Neural crest cell (in vitro differentiated cells): ENCODE data around the gene RNF19B. TPM values are rescaled to one million over a fixed set of nuclear protein-coding genes. Genes with fewer than 3 reads are reported as not detected.
"Not testable (repeated sequence)": the region's sequence is repeated elsewhere in the genome, so short reads cannot be mapped to it uniquely, and the experiment has no call there.

ENCODE experiments used
- DNase-seq: peaks from one replicate; pipeline ENCODE4 v3.0.0; 2021; ENCODE audit warnings: low read depth, mixed read lengths, low spot score
- H3K27ac Mint-ChIP-seq: one replicate; pipeline ENCODE4 v1.8.0; 2021; ENCODE audit warnings: mild to moderate bottlenecking, mixed read lengths; ENCODE audit not compliant: unreplicated experiment
- H3K27me3 Mint-ChIP-seq: 2 replicates; pipeline ENCODE4 v1.8.0; 2021; ENCODE audit warnings: low read depth, mild to moderate bottlenecking, mixed read lengths
- H3K36me3 Mint-ChIP-seq: 2 replicates; pipeline ENCODE4 v1.8.0; 2021; ENCODE audit warnings: low read depth, mild to moderate bottlenecking, mixed read lengths
- H3K4me1 Mint-ChIP-seq: 2 replicates; pipeline ENCODE4 v1.8.0; 2021; ENCODE audit warnings: mixed read lengths
- H3K4me3 Mint-ChIP-seq: one replicate; pipeline ENCODE4 v1.8.0; 2021; ENCODE audit warnings: mild to moderate bottlenecking, mixed read lengths
- H3K9me3 Mint-ChIP-seq: 2 replicates; pipeline ENCODE4 v1.8.0; 2021; ENCODE audit warnings: mixed read lengths
- CTCF ChIP-seq: fragments of 200-600 bp; sonication (generic); conservative IDR thresholded peaks from 2 replicates; pipeline ENCODE4 v1.5.0; 2021; ENCODE audit warnings: antibody characterized with exemption, mild to moderate bottlenecking
- total RNA-seq: library from RNA; stranded (reverse); gene quantifications from 2 replicates; pipeline ENCODE4 v1.2.1, GENCODE V29; 2021

Gene RNF19B
- total RNA-seq, 1 donor from 2014 or later = 14.9 TPM

DNA sequence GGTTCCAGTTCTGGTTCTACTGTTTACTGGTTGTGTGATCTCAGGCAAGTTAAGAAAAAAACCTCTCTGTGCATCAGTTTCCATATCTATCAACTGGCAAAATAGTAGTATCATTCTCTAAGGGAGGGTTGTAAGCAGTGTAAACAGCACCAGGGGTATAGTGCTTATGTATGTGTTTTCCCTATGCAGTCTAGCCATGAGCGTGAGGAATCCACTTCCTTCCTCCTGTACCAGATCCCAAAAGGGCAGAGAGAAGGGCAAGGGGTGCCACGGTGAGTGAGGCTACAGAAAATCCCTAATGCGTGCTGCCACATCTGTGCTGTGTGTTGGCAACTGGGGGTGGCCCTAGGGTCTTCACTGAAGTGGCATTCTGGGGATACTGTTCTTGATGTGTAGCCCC, 18.4 kb upstream of the RNF19B start:
- H3K27ac Mint-ChIP-seq = no peak overlapping the region
- H3K36me3 Mint-ChIP-seq = no peaks in the 10 kb centered on the region
- H3K4me1 Mint-ChIP-seq = peaks cover 7% of the 10 kb centered on the region
- H3K4me3 Mint-ChIP-seq = no peak overlapping the region
- H3K9me3 Mint-ChIP-seq = no peaks in the 10 kb centered on the region
- no peak for DNase-seq
- no peak for TF ChIP-seq CTCF
- H3K27me3 Mint-ChIP-seq = peaks cover 3% of the 10 kb centered on the region

GRCh38 chr1:32981003-32981901, 16.6 kb upstream of the RNF19B start:
- peaks cover 7% of the 10 kb centered on the region for H3K4me1 Mint-ChIP-seq
- no peak for TF ChIP-seq CTCF
- H3K27ac Mint-ChIP-seq = no peak overlapping the region

GRCh38 chr1:32980080-32980479, 15.5 kb upstream of the RNF19B start:
- Mint-ChIP-seq H3K9me3 (peaks cover 2% of the 10 kb centered on the region), H3K4me3 (no peak overlapping the region), H3K36me3 (no peaks in the 10 kb centered on the region), H3K27me3 (peaks cover 6% of the 10 kb centered on the region), H3K4me1 (peaks cover 7% of the 10 kb centered on the region), H3K27ac (no peak overlapping the region)
- no peak for DNase-seq
- no peak for TF ChIP-seq CTCF

More at GRCh38 chr1:32981003-32981901, 16.6 kb upstream of the RNF19B start:
- Mint-ChIP-seq H3K4me3 (no peak overlapping the region), H3K36me3 (no peaks in the 10 kb centered on the region), H3K9me3 (peaks cover 2% of the 10 kb centered on the region), H3K27me3 (peaks cover 3% of the 10 kb centered on the region)
- DNase-seq = no peak

GRCh38 chr1:32978854-32979253, 14.2 kb upstream of the RNF19B start:
- Mint-ChIP-seq H3K4me1 (no peaks in the 10 kb centered on the region), H3K27me3 (peaks cover 6% of the 10 kb centered on the region), H3K9me3 (peaks cover 2% of the 10 kb centered on the region), H3K27ac (no peak overlapping the region), H3K36me3 (no peaks in the 10 kb centered on the region), H3K4me3 (no peak overlapping the region)
- no peak for TF ChIP-seq CTCF
- no peak for DNase-seq

DNA sequence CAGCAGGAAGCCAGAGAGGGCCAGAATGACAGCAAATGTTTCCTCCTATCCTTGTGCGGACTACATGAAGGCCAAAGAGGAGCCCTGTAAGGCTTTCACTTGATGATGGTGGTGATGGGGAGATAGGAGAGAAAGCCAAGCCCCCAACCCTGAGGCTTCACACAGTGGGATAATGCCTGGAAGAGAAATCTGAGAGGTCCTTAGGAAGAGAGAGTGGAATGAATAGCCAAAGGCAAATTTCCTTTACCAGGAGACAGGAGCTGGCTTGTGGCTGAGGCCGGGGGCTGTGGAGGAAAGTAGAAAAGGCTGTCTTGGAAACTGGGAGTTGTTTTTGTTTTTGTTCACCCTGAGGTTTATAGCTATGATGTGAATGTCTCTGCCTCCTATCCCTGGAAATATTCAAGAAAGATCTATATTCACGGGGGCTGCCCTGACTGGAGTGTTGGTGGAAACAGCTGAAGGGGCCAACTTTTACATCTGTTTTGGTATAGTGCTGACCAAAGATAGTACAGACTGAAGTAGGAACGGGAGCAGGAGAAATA, 13.0 kb upstream of the RNF19B start:
- Mint-ChIP-seq H3K27me3 (peaks cover 8% of the 10 kb centered on the region), H3K4me1 (peaks cover 2% of the 10 kb centered on the region), H3K36me3 (no peaks in the 10 kb centered on the region), H3K27ac (no peak overlapping the region), H3K9me3 (peaks cover 2% of the 10 kb centered on the region), H3K4me3 (no peak overlapping the region)
- no peak for TF ChIP-seq CTCF
- no peak for DNase-seq

DNA sequence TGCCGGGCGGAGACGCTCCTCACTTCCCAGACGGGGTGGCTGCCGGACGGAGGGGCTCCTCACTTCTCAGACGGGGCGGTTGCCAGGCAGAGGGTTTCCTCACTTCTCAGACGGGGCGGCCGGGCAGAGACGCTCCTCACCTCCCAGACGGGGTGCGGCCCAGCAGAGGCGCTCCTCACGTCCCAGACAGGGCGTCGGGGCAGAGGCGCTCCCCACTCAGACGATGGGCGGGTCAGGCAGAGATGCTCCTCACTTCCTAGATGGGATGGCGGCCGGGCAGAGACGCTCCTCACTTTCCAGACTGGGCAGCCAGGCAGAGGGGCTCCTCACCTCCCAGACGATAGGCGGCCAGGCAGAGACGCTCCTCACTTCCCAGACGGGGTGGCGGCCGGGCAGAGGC, 10.4 kb upstream of the RNF19B start:
- not testable (repeated sequence) for H3K4me3 Mint-ChIP-seq, H3K4me1 Mint-ChIP-seq, H3K27ac Mint-ChIP-seq, H3K36me3 Mint-ChIP-seq, H3K9me3 Mint-ChIP-seq, DNase-seq
- H3K27me3 Mint-ChIP-seq = peaks cover 27% of the 10 kb centered on the region

DNA sequence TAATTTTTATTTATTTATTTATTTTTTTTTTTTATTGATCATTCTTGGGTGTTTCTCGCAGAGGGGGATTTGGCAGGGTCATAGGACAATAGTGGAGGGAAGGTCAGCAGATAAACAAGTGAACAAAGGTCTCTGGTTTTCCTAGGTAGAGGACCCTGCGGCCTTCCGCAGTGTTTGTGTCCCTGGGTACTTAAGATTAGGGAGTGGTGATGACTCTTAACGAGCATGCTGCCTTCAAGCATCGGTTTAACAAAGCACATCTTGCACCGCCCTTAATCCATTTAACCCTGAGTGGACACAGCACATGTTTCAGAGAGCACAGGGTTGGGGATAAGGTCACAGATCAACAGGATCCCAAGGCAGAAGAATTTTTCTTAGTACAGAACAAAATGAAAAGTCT, 8.8 kb upstream of the RNF19B start:
- H3K27ac Mint-ChIP-seq, H3K4me1 Mint-ChIP-seq, H3K4me3 Mint-ChIP-seq, H3K9me3 Mint-ChIP-seq, H3K36me3 Mint-ChIP-seq, DNase-seq: not testable (repeated sequence)
- H3K27me3 Mint-ChIP-seq = peaks cover 39% of the 10 kb centered on the region
